ENCODE data around the gene USP16.

- TF ChIP-seq CTCF (IDR thresholded peaks at IDR 0.05) (no peak), POLR2AphosphoS5 (IDR thresholded peaks at IDR 0.05) (no peak)
Observed at GRCh38 chr21:29007135-29007534, 17.3 kb upstream of the USP16 start.

Measured in breast epithelium (tissue), 3 donors.